Subcutaneous adipose tissue (tissue), 4 donors: ENCODE data around the gene PLA2G12B. TPM values are rescaled to one million over a fixed set of nuclear protein-coding genes. Genes with fewer than 3 reads are reported as not detected.

Experiments used
- total RNA-seq, 4 donors: library from RNA; depleted of rRNA; stranded (reverse); fragments of >200 nt; gene quantifications; one replicate each; pipeline ENCODE4 v1.1.0, GENCODE V29; 2016
- TF ChIP-seq, protein P1 (sequence below): fragments of 450-650 bp; IDR thresholded peaks from one replicate; pipeline ENCODE4 v1.5.1; 2016; ENCODE audit warnings: low read depth, mild to moderate bottlenecking, control low read depth, antibody characterized with exemption, moderate library complexity

PLA2G12B gene
- total RNA-seq, 4 donors from 2014 or later = not detected

DNA sequence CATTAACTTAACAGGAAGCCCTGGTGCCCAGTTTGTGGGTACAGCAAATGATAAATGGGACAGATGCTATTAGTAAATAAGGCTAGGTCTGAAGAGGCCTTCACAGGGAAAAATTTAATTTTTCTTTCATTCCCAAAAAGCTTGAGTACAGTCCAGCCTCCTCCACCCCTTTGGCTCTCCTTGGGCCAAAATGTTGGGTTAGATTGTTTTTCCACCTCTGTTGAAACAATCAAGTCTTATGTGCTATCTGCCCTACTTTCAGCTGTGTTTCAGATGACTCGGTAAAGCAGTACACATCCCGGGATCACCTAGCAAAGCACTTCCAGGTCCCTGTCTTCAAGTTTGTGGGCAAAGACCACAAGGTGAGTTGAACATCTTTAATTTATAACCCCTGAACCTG is 24.3 kb downstream of the PLA2G12B start:
- TF ChIP-seq, protein P1, sequence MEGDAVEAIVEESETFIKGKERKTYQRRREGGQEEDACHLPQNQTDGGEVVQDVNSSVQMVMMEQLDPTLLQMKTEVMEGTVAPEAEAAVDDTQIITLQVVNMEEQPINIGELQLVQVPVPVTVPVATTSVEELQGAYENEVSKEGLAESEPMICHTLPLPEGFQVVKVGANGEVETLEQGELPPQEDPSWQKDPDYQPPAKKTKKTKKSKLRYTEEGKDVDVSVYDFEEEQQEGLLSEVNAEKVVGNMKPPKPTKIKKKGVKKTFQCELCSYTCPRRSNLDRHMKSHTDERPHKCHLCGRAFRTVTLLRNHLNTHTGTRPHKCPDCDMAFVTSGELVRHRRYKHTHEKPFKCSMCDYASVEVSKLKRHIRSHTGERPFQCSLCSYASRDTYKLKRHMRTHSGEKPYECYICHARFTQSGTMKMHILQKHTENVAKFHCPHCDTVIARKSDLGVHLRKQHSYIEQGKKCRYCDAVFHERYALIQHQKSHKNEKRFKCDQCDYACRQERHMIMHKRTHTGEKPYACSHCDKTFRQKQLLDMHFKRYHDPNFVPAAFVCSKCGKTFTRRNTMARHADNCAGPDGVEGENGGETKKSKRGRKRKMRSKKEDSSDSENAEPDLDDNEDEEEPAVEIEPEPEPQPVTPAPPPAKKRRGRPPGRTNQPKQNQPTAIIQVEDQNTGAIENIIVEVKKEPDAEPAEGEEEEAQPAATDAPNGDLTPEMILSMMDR = no peak

DNA sequence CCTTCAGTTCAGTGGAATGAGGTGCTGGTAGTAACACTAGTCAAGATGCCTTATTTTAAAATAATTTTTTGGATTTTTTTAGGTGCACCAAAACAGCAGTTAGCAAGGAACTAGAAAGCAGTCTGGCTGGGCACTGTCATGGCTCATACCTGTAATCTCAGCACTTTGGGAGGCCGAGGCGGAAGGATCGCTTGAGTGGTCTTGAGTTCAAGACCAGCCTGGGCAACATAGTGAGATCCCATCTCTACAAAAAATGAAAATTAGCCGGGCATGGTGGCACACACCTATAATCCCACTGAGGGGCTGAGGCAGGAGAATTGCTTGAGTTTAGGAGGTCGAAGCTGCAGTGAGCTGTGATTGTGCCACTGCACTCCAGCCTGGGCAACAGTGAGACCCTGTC is 25.8 kb downstream of the PLA2G12B start:
- TF ChIP-seq, protein P1 = no peak

- TF ChIP-seq, protein P1 = no peak
These were observed 27.1 kb downstream of the PLA2G12B start for GRCh38 chr10:72927485-72927884.

DNA sequence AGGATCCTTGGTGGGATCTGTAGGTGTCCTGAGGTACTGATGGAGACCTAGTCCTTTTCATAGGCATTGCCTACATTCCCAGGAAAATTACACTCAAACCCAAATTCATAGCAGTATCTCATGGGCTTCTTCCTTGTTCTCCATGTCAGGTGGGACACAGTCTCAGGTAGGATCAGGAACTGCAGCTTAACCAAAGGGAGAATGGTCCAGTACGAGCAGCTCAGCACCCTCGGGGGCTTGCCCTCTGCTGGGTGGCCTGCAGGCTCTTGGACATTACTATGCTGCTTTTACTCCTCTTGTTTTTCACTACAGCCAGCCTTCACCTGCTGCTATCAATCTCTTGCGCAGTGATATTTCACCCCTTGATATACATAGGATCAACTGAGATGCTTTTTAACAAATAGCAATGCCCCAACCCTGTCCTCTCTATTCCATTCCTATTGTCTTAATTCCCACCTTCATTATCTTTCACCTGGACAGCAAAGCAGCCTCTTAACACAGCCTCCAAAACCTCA is 28.6 kb downstream of the PLA2G12B start:
- TF ChIP-seq, protein P1 = no peak

GRCh38 chr10:72924351-72924750 is 30.3 kb downstream of the PLA2G12B start:
- TF ChIP-seq, protein P1 = no peak

- TF ChIP-seq, protein P1 = no peak
These were observed 36.3 kb downstream of the PLA2G12B start for GRCh38 chr10:72918352-72918751.

- TF ChIP-seq, protein P1 = no peak
These were observed 41.3 kb downstream of the PLA2G12B start for GRCh38 chr10:72913287-72913686.
